ENCODE results near the gene MAD1L1.

MAD1L1 gene

DNA sequence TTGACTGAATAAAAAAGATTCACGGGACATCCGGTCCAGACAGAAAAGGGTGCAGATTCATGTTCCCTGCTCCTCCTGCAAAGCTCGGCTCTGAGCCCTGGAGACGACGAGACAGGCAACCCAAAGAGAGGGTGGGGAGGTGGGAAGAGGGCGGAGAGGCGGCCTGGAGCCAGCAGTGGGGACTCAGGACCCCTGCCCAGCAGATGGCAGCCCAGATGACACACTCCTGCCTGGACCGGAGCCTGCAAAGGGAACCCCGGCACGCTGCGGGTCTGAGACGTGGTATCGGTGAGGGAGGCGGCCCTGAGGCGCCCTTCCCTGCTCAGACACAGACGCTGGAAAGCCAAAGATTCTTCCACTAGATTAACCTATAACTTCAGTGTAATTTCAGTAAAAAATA is 311.9 kb downstream of the MAD1L1 start:
- DNase-seq (no peak), ATAC-seq (ENCODE audit: insufficient read depth, low read depth) (no peak)
- peak overlapping the region; percentile 27 for H3K9ac ChIP-seq (ENCODE audit: low read depth, low read length)
- TF ChIP-seq, protein P1, sequence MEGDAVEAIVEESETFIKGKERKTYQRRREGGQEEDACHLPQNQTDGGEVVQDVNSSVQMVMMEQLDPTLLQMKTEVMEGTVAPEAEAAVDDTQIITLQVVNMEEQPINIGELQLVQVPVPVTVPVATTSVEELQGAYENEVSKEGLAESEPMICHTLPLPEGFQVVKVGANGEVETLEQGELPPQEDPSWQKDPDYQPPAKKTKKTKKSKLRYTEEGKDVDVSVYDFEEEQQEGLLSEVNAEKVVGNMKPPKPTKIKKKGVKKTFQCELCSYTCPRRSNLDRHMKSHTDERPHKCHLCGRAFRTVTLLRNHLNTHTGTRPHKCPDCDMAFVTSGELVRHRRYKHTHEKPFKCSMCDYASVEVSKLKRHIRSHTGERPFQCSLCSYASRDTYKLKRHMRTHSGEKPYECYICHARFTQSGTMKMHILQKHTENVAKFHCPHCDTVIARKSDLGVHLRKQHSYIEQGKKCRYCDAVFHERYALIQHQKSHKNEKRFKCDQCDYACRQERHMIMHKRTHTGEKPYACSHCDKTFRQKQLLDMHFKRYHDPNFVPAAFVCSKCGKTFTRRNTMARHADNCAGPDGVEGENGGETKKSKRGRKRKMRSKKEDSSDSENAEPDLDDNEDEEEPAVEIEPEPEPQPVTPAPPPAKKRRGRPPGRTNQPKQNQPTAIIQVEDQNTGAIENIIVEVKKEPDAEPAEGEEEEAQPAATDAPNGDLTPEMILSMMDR (IDR thresholded peaks at IDR 0.05; ENCODE audit: borderline replicate concordance, extremely low read depth, low read length, poor library complexity, severe bottlenecking), result no peak
- no peak for TF ChIP-seq EZH2 (IDR thresholded peaks at IDR 0.05; ENCODE audit: borderline replicate concordance, low read depth, low read length, severe bottlenecking)
- H3K4me2 ChIP-seq (ENCODE audit: insufficient read depth, low read length), result peak overlapping the region; percentile 61; the same call in 1 of the 2 replicates
- peaks cover 33% of the 10 kb centered on the region for H3K79me2 ChIP-seq (ENCODE audit: insufficient read depth, low read length)
- H3K9me3 ChIP-seq (ENCODE audit: insufficient read depth, low read length, severe bottlenecking), result no peaks in the 10 kb centered on the region
- H3K36me3 ChIP-seq (ENCODE audit: insufficient read depth, low read length), result peaks cover 42% of the 10 kb centered on the region
- H2AFZ ChIP-seq (ENCODE audit: low read depth, low read length), result no peak overlapping the region
- H3K4me3 ChIP-seq (ENCODE audit: low read depth in 1 of 2, low read length in 2 of 2), result no peak overlapping the region; a peak in 1 of 4 replicates
- peaks cover 68% of the 10 kb centered on the region for H3K4me1 ChIP-seq (ENCODE audit: insufficient read depth, low read length)
- no peaks in the 10 kb centered on the region for H3K27me3 ChIP-seq (ENCODE audit: insufficient read depth, low read length, poor library complexity)
- peaks cover 63% of the 10 kb centered on the region for H4K20me1 ChIP-seq (ENCODE audit: insufficient read depth, low read length)
- H3K27ac ChIP-seq (ENCODE audit: low read length), result peak overlapping the region; percentile 76

DNA sequence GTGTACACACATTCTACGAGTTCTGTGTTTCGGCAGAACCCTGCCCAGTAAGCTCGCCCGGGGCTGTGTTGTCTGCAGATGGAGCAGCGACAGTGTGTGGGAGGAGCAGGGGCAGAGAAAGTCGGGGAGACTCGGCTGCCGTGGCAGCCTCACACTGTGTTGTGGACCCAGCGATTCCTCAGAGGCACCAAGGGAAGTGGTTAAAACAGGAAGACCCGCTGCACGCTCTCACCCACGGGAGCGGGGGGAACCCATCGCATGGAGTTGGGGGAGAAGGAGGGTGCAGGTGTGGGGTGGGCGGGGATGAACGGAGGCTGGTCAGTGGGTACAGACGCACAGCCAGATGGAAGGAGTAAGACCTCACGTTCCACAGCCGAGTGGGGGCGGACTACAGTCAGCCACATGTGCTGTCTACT is 312.5 kb downstream of the MAD1L1 start:
- H4K20me1 ChIP-seq (ENCODE audit: insufficient read depth, low read length), result peaks cover 63% of the 10 kb centered on the region
- H3K79me2 ChIP-seq (ENCODE audit: insufficient read depth, low read length), result peaks cover 35% of the 10 kb centered on the region
- peak overlapping the region; percentile 76 for H3K27ac ChIP-seq (ENCODE audit: low read length)
- peak overlapping the region; percentile 45 for H3K9ac ChIP-seq (ENCODE audit: low read depth, low read length)
- H2AFZ ChIP-seq (ENCODE audit: low read depth, low read length), result no peak overlapping the region
- peaks cover 62% of the 10 kb centered on the region for H3K4me1 ChIP-seq (ENCODE audit: insufficient read depth, low read length)
- H3K27me3 ChIP-seq (ENCODE audit: insufficient read depth, low read length, poor library complexity), result no peaks in the 10 kb centered on the region
- peak overlapping the region in 1 of 2 experiments; percentile 44; a peak in 2 of 4 replicates for H3K4me3 ChIP-seq (ENCODE audit: low read depth in 1 of 2, low read length in 2 of 2)
- peak overlapping the region; percentile 61 for H3K4me2 ChIP-seq (ENCODE audit: insufficient read depth, low read length)
- TF ChIP-seq, protein P1 (IDR thresholded peaks at IDR 0.05; ENCODE audit: borderline replicate concordance, extremely low read depth, low read length, poor library complexity, severe bottlenecking), result no peak
- TF ChIP-seq EZH2 (IDR thresholded peaks at IDR 0.05; ENCODE audit: borderline replicate concordance, low read depth, low read length, severe bottlenecking), result no peak
- no peaks in the 10 kb centered on the region for H3K9me3 ChIP-seq (ENCODE audit: insufficient read depth, low read length, severe bottlenecking)
- H3K36me3 ChIP-seq (ENCODE audit: insufficient read depth, low read length), result peaks cover 43% of the 10 kb centered on the region
- peak; percentile 86 for ATAC-seq (ENCODE audit: insufficient read depth, low read depth)
- DNase-seq, result peak; percentile 82

DNA sequence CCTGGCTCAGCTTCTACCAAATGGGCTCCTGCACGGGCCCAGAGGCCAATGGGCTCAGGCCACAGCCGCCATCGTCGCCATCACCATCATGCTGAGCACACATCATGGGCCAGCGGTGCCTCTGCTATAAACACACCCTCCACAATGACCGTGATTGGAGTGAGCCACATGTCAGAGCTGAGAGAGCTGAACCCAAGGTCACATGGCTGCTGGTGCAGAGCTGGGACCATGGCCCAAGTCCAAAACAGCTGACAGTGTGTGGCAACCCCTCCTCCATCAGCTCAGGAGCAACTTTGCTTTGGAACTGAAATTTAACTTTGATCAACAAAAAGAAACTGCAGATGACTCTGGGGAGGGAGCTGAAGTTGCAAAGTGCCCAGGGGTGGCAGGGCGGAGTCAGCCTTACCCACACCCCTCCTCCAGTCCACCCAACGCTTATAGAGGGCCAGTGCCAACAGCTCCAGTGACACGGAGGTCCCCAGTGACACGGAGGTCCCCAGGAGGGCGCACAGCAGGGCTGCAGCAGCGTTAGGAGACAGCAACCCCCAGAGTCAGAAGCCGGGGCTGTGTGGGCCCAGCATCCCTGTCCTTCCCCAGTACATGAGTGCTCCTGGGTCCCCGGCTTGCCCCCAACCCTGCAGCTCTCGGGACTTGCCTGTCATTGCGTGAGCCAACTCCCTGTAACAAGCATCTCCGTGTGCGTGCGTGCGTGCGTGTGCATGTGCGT is 313.0 kb downstream of the MAD1L1 start:
- Histone ChIP-seq H3K4me3 (ENCODE audit: low read depth in 1 of 2, low read length in 2 of 2) (peak overlapping the region in 1 of 2 experiments; percentile 44; a peak in 2 of 4 replicates), H3K27ac (ENCODE audit: low read length) (peak overlapping the region; percentile 76)

More for the DNA sequence above, 313.0 kb downstream of the MAD1L1 start:
- Histone ChIP-seq H3K27me3 (ENCODE audit: insufficient read depth, low read length, poor library complexity) (no peaks in the 10 kb centered on the region), H3K4me2 (ENCODE audit: insufficient read depth, low read length) (peak overlapping the region; percentile 61), H3K4me1 (ENCODE audit: insufficient read depth, low read length) (peaks cover 56% of the 10 kb centered on the region), H3K79me2 (ENCODE audit: insufficient read depth, low read length) (peaks cover 39% of the 10 kb centered on the region), H3K9me3 (ENCODE audit: insufficient read depth, low read length, severe bottlenecking) (no peaks in the 10 kb centered on the region), H3K36me3 (ENCODE audit: insufficient read depth, low read length) (peaks cover 43% of the 10 kb centered on the region), H4K20me1 (ENCODE audit: insufficient read depth, low read length) (peaks cover 65% of the 10 kb centered on the region), H3K9ac (ENCODE audit: low read depth, low read length) (peak overlapping the region; percentile 45), H2AFZ (ENCODE audit: low read depth, low read length) (no peak overlapping the region)
- peak; percentile 45 for DNase-seq
- ATAC-seq (ENCODE audit: insufficient read depth, low read depth), result peak; percentile 42
- no peak for TF ChIP-seq EZH2 (IDR thresholded peaks at IDR 0.05; ENCODE audit: borderline replicate concordance, low read depth, low read length, severe bottlenecking)
- TF ChIP-seq, protein P1 (IDR thresholded peaks at IDR 0.05; ENCODE audit: borderline replicate concordance, extremely low read depth, low read length, poor library complexity, severe bottlenecking), result no peak

Data from DND-41 (cell line).